ENCODE measurements around the gene MGRN1. TPM values are rescaled to one million over a fixed set of nuclear protein-coding genes. Genes with fewer than 3 reads are reported as not detected.

MGRN1 gene
- polyA plus RNA-seq, 3 donors, result 35.5 to 42.6 (median 35.8) TPM

DNA sequence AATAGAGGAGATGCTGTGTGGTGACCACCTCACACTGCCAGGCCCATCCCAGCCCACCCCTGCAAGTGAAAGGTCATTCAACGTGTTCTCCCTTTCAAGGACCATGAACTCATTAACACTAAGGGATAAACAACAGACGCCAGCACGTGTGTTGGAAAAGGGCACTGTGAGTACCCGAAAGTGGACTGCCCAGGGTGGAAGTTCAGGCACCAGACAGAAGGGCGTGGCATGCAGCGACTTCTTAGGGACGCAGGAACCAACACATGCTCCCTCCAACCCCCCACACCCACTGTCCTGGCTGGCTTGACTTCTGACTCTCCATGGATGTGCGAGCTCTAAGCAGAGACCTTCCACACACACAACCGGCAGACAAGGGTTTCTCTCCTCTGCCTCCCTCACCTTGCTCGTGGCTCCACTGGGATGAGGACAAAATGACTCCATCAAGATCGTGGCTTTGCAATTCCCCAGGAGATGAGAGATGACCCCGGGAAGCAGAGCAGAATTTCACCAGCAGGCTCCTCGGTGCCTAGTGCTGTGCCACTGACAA lies 20.9 kb upstream of the MGRN1 start:
- no peak for DNase-seq (ENCODE audit: low read depth in 3 of 3, low spot score in 2 of 3)

DNA sequence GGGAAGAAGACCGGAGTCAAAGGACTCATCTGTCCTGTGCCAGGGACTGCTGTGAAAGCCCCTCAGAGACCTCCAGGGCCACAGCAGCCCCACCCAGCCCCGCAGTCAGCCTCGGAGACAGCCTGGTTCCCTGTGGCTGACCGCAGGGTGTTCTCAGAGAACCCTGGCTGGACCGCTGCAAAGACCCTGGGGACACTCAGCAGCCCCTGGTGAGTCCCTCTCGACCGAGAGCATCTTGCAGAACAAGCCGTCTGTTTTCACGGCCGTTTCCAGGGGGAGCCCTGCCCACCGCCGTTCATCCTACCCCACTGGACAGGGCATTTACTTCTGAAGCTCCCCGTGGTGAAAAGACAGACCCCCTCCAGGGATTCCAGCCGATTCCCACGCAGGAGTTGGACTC lies 20.2 kb upstream of the MGRN1 start:
- DNase-seq (ENCODE audit: low read depth in 3 of 3, low spot score in 2 of 3), result no peak

DNA sequence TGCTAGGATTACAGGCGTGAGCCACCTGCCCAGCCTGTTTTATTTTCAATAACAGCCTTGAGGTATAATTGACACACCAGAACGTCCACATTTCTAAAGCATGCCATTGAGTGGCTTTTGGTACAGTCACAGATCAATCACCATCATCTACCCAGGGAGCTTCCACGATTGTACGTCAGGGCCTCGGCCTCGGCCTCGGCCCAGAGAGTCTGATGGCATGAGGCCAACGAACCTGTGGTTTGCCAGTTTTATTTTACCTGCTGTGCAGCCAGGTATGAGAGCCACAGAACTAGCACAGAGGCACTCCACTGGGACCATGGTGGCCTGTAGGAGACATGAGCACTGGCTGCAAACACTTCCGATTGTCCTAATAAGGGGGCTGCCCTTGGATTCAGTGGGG lies 18.3 kb upstream of the MGRN1 start:
- no peak for DNase-seq (ENCODE audit: low read depth in 3 of 3, low spot score in 2 of 3)

DNA sequence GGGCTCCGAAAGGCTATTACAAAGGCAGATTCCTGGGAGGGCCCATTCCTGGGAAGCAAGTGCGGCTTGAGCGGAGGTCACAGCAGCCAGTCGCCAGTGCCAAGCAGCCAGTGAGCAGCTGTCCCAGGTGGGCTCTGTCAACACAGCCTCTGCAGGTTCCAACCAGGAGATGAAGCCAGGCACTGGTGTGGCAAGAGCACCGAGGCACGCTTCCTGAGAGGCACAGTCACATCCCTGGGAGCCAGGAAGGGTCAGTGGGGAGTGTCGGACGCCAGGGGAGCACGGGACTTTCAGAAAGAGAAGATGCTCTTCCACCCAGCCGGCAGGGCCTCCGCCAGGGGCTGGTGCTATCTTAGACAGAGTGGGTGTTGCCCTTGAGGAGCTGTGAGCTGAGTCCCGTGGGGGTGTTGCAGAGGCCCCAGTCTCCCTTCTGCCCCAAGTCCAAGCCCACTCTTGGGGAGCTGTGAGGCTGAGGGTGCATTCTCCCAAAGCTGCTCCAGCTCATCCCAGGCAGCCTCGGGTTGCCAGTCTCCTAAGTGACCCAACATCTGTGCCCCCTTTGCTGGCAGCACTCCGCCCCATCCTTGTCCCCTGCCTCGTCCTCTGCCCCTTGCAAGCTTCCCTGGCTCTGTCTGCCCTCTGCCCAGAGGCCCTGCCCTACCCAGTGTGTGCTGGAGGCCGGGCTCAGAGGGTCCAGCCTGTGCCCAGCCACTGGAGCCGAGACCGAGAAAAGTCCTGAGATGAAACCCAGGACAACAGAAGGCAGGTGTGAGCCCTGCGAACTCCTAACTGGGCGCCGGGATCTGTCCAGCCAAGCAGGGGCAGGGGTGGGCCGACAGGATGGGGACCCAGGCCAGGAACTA lies 16.6 kb upstream of the MGRN1 start:
- no peak for DNase-seq (ENCODE audit: low read depth in 3 of 3, low spot score in 2 of 3)

DNA sequence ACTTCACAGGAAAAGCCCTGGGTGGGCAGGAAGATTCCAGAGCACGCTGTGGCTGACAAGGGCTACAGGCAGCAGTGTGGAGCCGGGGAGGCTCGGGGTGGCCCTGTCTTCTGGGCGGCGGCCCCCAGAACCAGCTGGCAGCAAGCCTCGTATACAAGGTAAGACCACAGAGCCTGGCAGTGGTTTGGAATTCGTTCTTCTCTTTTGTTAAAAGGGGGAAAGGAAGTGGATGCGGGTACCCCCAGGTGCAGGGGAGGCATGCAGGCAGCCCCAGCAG lies 16.0 kb upstream of the MGRN1 start:
- no peak for DNase-seq (ENCODE audit: low read depth in 3 of 3, low spot score in 2 of 3)

DNA sequence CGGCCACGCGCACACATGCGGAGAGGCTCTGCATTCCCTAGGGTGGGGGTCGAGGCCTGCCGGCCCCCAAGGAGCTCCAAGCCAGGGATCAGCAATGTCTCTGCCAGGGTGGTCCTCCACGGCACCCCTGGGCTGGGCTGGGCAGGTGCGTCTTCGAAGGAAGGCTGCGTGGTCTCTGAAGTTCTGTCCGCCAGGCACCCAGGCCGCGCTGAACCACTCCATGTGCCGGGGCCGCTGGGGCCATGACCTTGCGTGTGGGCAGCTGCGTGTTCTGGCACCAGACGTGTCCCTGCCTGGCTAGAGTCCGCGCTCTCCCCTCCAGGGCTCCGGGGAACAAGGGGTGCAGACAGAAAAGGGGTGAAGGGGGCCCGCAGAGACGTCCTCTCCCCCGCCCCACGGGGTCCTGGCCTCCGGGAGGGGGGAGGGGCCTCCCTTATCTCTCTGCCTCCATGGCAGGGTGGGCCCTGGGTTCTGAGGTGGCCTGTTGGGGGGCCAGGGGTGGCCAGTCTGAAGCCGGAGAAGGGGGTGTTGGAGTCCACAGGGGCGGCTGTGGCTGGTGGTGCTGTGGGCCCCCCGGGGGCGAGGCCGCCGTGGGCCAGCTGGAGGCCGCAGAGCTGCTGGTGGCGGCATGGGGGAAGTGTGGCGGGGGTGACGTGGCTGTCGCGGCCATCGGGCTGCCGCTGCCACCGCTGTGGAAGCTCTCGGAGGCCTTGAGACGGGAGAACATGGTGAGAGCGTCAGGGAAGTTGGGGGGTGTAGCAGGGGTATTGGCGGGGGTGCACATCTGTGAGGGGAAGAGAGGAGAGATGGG lies 15.2 kb upstream of the MGRN1 start:
- DNase-seq (ENCODE audit: low read depth in 3 of 3, low spot score in 2 of 3), result no peak

DNA sequence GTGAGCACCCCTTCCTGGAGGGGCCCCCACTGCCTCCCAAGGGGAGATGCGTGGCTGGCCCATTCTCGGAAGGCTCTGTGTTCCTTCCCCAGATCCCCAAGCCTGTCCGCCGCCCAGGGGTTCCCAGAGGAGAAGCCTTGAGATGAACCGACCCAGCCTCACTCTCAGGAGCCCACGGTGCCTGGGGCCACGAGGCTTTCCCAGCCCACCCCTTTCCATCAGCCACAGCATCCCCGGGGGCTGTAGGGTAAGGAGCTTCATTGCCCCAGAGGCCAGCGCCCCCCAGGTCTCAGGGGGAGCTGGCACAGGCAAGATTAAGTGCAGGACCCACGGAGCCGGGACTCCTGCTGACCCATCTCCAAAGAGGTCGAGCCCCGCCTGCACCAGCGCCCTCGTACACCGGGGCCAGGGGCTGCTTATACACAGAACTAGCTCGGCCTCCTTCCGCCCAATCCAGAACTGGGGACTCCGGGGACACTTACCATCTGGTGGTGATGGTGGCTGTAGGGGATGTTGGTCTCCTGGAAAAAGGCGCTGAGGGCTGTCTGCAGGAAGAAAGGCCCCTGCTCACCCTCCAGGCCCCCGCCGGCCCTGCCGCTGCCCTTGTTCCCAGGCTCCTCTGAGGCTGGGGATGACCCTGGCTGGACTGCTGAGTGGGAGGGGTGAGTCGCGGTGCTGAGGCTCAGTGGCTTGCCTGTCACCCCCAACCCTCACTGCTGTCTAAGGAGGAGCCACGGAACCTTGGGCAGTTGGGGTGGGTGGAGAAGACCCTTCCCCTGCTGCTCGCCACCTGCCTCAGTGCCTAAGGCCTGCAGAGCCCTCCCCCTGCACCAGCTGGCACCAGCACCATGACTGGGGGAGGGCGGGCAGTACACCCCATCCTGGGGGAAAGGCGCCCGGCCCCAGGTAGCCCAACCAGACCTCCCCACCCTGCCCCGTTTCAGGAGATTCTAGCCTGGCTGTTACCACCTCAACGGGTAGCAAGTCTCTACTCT lies 14.3 kb upstream of the MGRN1 start:
- no peak for DNase-seq (ENCODE audit: low read depth in 3 of 3, low spot score in 2 of 3)

DNA sequence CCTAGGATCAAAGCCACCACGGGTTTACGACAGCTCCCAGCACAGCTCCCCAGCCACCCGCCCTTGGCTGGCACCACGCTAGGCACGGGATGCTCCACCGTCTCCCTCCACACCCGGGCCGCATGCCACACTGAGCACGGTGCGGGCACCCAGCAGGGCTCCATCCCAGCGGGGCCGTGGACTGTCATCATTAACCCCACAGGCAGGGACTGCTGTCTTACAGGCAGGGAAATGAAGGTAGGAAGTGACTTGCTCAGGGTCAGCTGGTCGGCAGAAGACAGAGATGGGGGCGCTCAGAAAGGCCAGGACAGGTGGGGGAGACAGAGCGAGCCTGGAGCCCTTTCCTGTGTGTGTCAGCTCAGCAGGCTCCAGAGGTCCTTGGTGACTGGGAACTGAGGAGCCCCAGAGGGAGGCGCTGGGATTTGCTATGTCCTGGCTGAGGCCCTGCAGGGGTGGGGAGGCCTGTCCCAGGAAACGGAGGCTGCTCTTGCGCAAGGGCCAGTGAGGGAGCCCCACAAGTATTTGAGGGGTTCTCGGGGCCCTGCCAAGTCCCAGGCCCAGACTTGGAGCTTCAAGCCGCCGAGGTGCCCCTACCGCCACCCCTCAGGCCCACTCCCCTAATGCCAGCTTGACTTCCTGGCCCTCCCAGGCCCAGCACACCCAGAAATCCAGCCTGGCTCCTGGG lies 13.1 kb upstream of the MGRN1 start:
- DNase-seq (ENCODE audit: low read depth in 3 of 3, low spot score in 2 of 3), result no peak

DNA sequence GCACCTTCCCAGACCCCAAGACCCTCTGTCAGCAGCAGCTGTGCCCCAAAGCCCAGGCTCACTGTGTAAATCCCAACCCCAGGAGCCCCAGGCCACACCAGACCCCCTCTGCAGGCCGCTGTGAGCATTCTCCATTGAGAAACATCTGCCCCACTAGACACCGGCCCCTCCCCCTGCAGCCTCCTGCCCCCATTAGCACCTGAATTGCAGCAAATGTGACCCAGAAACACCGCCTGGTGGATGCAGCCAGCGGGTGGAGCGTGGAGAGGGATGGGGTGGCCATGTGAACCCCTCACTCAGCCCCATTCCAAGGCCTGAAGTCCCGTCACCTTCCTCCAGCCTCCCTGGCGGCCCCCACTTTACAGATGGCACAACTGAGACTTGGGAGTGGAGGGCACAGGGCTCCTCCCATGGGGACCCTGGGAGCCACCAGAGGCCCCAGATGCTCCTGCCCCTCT lies 12.1 kb upstream of the MGRN1 start:
- no peak for DNase-seq (ENCODE audit: low read depth in 3 of 3, low spot score in 2 of 3)

DNA sequence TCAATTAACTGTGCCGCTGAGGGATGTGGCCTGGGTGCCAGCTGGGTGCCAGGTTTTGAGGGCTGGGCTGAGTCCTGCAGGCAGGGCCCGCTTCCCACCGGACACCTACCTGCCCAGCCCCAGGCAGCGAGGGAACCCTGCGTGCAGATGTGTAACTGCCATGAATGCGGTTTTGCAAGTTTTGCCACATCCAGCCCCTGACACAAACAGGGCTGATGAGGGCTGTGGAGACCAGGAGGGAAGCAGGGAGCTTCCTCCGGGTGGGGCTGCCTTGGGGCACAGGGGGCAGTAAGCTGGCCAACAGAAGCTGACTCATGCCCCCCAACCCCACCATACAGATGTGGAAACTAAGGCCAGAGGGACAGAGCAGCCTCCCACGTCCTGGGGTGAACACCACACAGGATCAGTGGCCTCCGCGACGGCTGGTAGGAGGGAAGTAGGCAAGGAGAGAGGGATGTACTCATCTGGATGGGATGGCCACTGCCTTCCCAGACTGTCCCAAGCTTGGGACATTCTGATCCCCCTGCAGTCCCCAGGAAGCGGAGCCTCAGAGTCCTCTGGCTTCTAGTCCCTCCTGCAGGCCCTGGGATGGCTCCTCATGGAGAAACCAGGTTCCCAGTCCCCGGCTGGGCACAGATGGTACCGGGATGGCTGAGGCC lies 11.5 kb upstream of the MGRN1 start:
- DNase-seq (ENCODE audit: low read depth in 3 of 3, low spot score in 2 of 3), result no peak

DNA sequence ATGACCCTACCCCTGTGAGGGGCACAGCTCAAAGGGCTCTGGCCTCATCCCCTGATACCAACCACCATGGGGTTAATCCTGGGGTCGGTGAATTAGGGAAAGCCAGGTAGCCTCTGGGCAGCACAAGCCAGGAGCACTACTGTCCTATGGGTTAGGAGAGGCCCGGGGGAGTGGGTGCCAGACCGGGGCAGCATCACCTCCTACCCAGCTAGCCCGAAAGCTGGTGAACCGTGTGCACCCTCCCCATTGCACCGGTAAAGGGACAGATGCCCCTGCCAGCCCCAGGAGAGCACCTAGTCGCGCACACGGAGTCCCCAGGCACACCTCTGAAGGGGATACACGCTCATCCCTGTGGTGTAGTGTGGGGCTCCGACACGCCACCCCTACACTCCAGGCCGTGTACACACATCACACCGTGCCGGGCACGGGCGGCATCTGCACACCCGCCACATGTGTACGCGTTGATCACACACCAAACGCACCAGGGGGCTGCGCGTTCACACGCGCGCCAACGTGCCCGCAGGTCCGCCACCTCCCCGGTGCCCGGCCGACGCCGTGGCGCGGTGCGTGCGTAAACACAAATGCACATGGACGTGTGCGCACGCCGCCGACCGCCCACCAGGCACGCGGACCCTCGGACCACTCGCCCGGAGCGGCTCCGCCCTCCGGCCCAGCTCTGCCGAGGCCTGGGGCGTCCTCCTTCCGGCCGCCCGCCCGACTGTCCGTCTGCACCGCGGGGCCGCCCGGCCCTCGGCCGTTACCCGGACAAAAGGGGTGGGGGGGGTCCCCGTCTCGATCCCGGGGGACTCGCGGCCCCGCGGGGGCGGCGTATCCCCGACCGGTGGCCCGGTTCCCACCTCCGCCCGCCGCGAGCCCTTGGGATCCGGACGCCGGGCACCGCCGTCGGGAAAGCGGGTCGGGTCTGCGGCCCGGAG lies 10.7 kb upstream of the MGRN1 start:
- no peak for DNase-seq (ENCODE audit: low read depth in 3 of 3, low spot score in 2 of 3)

DNA sequence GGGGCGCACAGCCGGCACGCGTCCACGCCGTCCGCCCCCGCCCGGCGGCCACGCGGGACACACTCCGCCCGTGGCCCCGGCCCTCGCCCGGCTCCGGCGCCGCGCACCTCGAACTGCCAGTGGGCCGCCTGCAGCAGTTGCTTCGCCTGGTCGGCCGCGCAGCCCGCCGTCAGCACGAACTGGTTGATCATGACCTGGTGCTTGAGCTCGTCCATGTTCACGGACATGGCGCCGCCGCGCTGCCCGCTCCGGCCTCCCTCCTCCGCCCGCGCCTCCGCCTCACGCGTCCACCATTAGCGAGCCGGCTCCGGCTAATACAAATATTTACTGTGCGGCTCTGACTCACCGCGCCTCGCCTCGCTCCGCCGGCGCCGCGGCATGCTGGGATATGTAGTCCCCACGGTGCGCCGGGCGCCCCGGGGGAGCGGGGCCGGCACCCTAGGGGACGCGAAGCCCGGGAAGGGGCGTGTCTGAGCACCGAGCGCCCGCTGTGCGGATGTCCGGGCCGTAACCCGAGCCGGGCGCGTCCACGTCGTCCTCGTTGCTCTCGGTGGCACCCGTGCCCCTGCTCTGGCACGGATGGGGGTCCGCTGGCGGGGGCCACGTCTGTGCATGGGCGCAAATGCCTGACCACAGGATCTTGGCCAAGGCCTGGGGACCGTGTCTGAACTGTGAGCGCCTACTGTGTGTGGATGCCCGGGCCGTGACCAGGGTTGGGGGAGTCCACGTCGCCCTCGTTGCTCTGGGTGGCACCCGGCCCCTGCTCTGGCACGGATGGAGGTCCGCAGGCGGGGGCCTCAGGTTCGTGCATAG lies 9.8 kb upstream of the MGRN1 start, which contains the start of gene UBALD1:
UBALD1 (minus strand) TSS at position 318 of the 813 bp plus-strand sequence; CDS start at position 227, 91 bp downstream.
- DNase-seq (ENCODE audit: low read depth in 3 of 3, low spot score in 2 of 3), result peak in 2 of 3 donors; percentile 57 to 65

DNA sequence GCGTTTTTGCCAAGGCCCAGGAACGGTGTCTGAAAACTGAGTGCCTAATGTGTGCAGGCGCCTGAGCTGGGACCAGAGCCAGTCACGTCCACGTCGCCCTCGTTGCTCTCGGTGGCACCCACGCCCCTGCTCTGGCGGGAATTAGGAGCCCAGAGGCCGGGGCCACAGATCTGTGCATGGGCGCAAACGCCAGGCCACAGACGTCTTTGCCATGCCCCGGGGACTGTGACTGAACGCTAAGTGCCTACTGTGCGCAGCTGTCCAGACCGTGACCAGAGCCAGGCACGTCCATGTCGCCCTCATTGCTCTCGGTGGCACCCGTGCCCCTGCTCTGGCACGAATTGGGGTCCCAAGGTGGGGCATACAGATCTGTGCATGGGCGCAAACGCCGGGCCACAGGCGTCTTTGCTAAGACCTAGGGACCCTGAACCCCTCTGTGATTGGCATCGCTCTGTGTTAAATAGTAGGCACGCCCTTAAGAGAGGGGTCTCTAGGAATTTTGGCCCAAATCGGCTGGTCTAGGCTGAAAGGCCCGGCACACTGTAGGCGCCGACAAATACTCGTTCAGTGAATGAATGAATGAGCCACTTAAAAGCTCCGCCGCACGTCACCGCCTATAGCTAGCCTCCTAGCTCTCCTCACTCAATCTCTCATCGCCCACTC lies 9.1 kb upstream of the MGRN1 start:
- DNase-seq (ENCODE audit: low read depth in 3 of 3, low spot score in 2 of 3), result no peak

DNA sequence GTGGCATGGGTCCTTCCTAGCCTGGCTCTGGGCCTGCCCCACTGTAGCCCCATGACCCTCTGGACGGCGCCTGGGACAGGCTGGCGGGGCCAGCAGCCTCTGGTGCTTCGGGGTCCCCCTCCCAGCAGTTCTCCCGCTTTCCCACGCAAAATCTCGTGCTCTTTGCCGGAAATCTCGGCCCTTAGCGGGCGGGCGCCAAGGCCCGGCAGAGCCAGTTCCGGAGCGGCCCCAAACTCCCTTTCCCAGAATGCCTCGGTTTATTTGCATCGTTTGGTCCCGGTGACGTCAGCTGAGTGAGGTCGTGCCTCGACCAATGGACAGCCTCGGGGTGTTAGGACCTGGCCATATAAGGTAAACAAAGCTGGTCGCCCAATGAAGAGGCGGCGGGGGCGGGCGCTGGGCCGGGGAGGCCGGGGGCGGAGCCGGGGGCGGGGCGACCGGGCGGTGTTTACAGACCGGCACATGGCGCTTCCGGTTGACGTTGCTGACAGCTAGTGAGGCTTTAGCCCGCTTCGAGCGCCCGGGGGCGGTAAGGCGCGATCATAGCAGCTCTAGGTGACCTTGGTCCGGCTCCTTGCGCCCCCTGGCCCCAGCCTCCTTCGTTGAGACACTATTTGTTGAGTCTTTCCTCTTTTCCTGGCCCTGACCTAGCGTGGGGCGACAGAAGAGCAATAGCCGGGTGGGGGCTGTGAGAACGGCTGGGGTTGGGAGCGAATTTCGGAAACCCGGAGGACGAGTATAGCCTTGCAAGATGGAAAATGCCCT lies 8.4 kb upstream of the MGRN1 start:
- peak; percentile 99 to 100 (median 100) for DNase-seq (ENCODE audit: low read depth in 3 of 3, low spot score in 2 of 3)

DNA sequence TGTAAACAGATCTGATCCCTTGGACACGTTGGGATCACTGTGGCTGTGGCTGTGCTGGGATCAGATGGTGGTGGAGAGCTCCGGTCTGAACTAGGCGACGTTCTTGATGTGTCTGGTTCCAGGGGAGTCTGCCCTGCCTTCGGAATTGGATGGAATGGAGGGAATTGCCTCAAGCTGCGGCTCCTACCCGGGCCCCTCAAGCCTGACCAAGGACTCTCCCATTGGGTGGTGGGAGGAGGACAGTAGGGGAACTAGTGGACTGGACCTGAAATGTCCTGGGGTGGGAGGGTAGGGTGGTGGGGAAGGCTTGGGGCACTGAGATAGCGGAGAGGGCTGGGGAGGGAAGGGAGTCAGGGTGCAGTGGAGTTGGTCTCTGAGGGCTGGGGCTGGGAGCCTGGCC lies 6.7 kb upstream of the MGRN1 start:
- no peak for DNase-seq (ENCODE audit: low read depth in 3 of 3, low spot score in 2 of 3)
